Panc1 (cell line): ENCODE data around the gene HES4. TPM values are rescaled to one million over a fixed set of nuclear protein-coding genes. Genes with fewer than 3 reads are reported as not detected.

ENCODE experiments used
- ATAC-seq: fragments of 200-7000 bp; cut with Tn5 transposase; 2 replicates; pipeline ENCODE4 v1.9.1; 2020; ENCODE audit warnings: mild to moderate bottlenecking, moderate library complexity
- BruUV-seq: library from RNA; stranded (reverse); fragments of 400-500 nt; replicated peaks from 2 replicates; lab custom pipeline; 2021; lab: Mats Ljungman, UMichigan
- CTCF ChIA-PET: fragments of 300-600 bp; sonication (Branson Sonifier 250); formaldehyde crosslinking; loops from one replicate; lab custom pipeline; 2022; ENCODE audit warnings: antibody characterized with exemption; lab: Charles Lee
- POLR2A ChIA-PET: fragments of 300-600 bp; sonication (Branson Sonifier 250); formaldehyde crosslinking; loops from one replicate; lab custom pipeline; 2022; ENCODE audit warnings: antibody characterized with exemption; lab: Charles Lee
- DNase-seq: peaks from one replicate; pipeline ENCODE4 v3.0.0-alpha.2; 2010; ENCODE audit warnings: low read depth, low spot score
- H3K27ac ChIP-seq: 2 replicates; pipeline ENCODE4 v1.5.1; 2011; ENCODE audit warnings: mild to moderate bottlenecking, low read length, inconsistent platforms
- H3K27me3 ChIP-seq: fragments of 200-500 bp; sonication (Bioruptor generic); 2 replicates; pipeline ENCODE4 v1.6.0; 2014; ENCODE audit warnings: low read length, inconsistent platforms; ENCODE audit not compliant: control insufficient read depth, insufficient read depth
- H3K36me3 ChIP-seq: fragments of 200-500 bp; sonication (Bioruptor generic); 2 replicates; pipeline ENCODE4 v1.5.1; 2014; ENCODE audit warnings: inconsistent platforms, mild to moderate bottlenecking, low read length, moderate library complexity; ENCODE audit not compliant: control insufficient read depth, insufficient read depth
- H3K4me1 ChIP-seq: 2 replicates; pipeline ENCODE4 v1.5.1; 2011; ENCODE audit warnings: inconsistent platforms, mild to moderate bottlenecking, low read length, moderate library complexity; ENCODE audit not compliant: control insufficient read depth, insufficient read depth
- H3K4me3 ChIP-seq, 2 experiments: 2 replicates each; pipeline ENCODE4 v1.5.1; 2011 to 2012; ENCODE audit warnings: low read depth in 2 of 2, low read length in 2 of 2, mild to moderate bottlenecking in 2 of 2, inconsistent platforms in 1 of 2, moderate library complexity in 1 of 2
- H3K9me3 ChIP-seq: fragments of 200-500 bp; sonication (Bioruptor generic); 2 replicates; pipeline ENCODE4 v1.5.1; 2014; ENCODE audit warnings: low read depth, mild to moderate bottlenecking, inconsistent platforms, low read length, moderate library complexity; ENCODE audit not compliant: control insufficient read depth, insufficient read depth
- POLR2AphosphoS5 ChIP-seq: IDR thresholded peaks from 2 replicates; pipeline ENCODE4 v1.6.1; 2012; ENCODE audit warnings: mild to moderate bottlenecking, low read depth, low read length, moderate library complexity
- SIN3A ChIP-seq: IDR thresholded peaks from 2 replicates; pipeline ENCODE4 v1.6.1; 2012; ENCODE audit warnings: low read depth, mild to moderate bottlenecking, low read length, moderate library complexity, borderline replicate concordance; ENCODE audit not compliant: insufficient read depth
- TCF7L2 ChIP-seq: IDR thresholded peaks from 2 replicates; pipeline ENCODE4 v1.6.1; 2011; ENCODE audit warnings: mild to moderate bottlenecking, low read depth, low read length, inconsistent platforms
- in situ Hi-C: cut with HindIII; loops from 2 replicates; pipeline ENCODE4 v1.10.0; 2016; ENCODE audit warnings: low sequenced_read_pairs, low pct_unique_long_range_greater_than_20kb
- intact Hi-C: fragments of 100-400 bp; cut with micrococcal nuclease; formaldehyde crosslinking; loops from one replicate; pipeline ENCODE4 v1.10.0; 2022; ENCODE audit not compliant: unreplicated experiment
- total RNA-seq: library from RNA; stranded (reverse); gene quantifications from one replicate; pipeline ENCODE4 v1.2.1, GENCODE V29; 2021; ENCODE audit not compliant: unreplicated experiment
- TF ChIP-seq, protein P1 (sequence below), 2 experiments: IDR thresholded peaks; 2 replicates each; pipeline ENCODE4 v1.6.1; 2011 to 2012; ENCODE audit warnings: low read depth in 2 of 2, control low read depth in 1 of 2, low read length in 1 of 2, mild to moderate bottlenecking in 1 of 2, moderate library complexity in 1 of 2; ENCODE audit not compliant: insufficient read depth in 1 of 2
- TF ChIP-seq, protein P2 (sequence below): fragments of 450-650 bp; IDR thresholded peaks from 2 replicates; pipeline ENCODE4 v1.5.1; 2017; ENCODE audit warnings: mild to moderate bottlenecking

HES4 gene
- total RNA-seq, 1 experiment from 2014 or later: 74.2 TPM

DNA sequence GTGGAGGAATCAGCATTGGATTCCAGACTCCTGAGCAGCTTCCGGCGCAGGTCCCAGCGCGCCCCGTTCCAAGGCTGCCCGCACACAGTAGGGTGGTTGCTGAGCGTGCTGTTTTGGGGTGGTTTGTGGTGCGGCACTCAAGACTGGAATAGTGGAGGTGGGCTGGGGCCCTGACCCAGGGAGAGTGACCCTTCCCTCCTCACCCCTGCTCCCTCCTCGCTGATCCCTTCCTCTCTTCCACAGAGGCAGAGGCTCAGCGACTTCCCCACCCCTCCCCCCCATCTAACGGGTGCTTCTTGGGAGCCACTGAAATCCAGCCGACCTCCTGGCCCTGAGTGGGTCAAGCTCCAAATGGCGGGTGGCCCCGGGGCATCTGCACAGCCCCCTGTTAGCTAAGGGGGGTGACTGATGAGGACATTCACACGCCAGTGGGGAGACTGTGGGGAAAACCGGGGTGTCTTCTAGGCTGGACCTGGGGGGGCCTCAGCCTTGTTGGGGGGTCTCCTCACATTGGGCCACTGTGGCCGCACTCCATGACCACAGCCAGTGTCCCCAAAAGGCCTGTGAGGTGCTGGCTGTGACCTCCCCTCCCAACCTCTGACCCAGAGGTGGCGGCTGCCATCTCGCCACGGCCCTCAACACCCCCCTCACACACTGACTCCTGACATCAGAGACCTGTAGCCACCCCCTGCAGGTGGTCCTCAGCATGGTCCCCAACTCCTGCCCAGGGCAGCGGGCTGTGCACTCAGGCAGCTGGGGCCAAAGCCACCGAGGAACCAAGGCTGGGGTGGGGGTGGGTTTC lies 3.9 kb upstream of the HES4 start:
- CTCF ChIA-PET: no interaction called here
- Histone ChIP-seq H3K9me3 (no peaks in the 10 kb centered on the region), H3K27me3 (no peaks in the 10 kb centered on the region), H3K4me1 (peaks cover 24% of the 10 kb centered on the region), H3K27ac (no peak overlapping the region), H3K4me3 (no peak overlapping the region), H3K36me3 (no peaks in the 10 kb centered on the region; the same call in 1 of the 2 replicates)
- in situ Hi-C loops (no loop called here), intact Hi-C loops (no loop called here)
- BruUV-seq: no TSS peak
- ATAC-seq (no peak), DNase-seq (no peak)
- POLR2A ChIA-PET: no interaction called here
- TF ChIP-seq TCF7L2: no peak
- no peak for TF ChIP-seq SIN3A
- TF ChIP-seq, protein P1, sequence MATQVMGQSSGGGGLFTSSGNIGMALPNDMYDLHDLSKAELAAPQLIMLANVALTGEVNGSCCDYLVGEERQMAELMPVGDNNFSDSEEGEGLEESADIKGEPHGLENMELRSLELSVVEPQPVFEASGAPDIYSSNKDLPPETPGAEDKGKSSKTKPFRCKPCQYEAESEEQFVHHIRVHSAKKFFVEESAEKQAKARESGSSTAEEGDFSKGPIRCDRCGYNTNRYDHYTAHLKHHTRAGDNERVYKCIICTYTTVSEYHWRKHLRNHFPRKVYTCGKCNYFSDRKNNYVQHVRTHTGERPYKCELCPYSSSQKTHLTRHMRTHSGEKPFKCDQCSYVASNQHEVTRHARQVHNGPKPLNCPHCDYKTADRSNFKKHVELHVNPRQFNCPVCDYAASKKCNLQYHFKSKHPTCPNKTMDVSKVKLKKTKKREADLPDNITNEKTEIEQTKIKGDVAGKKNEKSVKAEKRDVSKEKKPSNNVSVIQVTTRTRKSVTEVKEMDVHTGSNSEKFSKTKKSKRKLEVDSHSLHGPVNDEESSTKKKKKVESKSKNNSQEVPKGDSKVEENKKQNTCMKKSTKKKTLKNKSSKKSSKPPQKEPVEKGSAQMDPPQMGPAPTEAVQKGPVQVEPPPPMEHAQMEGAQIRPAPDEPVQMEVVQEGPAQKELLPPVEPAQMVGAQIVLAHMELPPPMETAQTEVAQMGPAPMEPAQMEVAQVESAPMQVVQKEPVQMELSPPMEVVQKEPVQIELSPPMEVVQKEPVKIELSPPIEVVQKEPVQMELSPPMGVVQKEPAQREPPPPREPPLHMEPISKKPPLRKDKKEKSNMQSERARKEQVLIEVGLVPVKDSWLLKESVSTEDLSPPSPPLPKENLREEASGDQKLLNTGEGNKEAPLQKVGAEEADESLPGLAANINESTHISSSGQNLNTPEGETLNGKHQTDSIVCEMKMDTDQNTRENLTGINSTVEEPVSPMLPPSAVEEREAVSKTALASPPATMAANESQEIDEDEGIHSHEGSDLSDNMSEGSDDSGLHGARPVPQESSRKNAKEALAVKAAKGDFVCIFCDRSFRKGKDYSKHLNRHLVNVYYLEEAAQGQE (IDR thresholded peaks at IDR 0.05; ENCODE audit: insufficient read depth in 1 of 2, low read depth in 2 of 2, low read length in 1 of 2): no peak
- TF ChIP-seq POLR2AphosphoS5: no peak
- TF ChIP-seq, protein P2, sequence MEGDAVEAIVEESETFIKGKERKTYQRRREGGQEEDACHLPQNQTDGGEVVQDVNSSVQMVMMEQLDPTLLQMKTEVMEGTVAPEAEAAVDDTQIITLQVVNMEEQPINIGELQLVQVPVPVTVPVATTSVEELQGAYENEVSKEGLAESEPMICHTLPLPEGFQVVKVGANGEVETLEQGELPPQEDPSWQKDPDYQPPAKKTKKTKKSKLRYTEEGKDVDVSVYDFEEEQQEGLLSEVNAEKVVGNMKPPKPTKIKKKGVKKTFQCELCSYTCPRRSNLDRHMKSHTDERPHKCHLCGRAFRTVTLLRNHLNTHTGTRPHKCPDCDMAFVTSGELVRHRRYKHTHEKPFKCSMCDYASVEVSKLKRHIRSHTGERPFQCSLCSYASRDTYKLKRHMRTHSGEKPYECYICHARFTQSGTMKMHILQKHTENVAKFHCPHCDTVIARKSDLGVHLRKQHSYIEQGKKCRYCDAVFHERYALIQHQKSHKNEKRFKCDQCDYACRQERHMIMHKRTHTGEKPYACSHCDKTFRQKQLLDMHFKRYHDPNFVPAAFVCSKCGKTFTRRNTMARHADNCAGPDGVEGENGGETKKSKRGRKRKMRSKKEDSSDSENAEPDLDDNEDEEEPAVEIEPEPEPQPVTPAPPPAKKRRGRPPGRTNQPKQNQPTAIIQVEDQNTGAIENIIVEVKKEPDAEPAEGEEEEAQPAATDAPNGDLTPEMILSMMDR: no peak

DNA sequence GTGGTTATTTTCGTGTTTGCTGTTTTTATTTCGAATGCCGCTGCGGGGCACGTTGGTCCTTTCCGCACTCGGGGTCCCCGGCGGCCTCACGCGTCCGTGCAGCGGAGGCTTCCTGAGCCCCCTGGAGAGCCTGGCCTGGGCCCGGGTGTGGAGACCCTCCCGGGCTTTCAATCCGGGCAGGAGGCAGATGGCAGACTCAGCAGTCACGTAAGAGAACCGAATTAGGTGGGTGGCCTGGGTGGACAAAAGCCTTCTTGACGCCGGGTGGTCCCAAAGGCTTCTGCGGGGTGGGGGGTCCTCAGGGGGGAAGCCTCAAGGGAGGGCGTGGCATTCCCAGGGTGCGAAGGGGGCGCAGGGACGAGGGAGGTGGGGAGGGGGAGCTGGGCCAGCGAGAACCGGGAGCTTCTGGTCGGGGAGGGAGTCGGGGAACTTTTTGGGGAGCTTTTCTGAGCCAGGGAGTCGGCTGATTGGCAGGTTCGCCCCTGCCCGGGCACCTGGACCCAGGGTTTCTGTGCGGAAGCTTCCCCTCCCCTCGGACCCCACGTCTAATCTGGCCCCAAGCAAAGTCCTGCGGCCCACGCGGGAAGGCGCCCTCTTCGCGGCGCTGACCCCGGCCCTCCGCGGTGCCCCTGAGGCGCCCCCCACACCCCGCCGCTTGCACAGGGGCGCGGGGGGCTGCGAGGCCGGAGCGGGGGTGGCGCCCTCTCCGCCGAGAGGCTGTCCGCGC lies 1.3 kb upstream of the HES4 start:
- POLR2A ChIA-PET: interaction anchor here (0.7 to 0.8 kb wide), 2 partner anchors 13 to 316 kb away, joined by 3 to 8 read pairs; partner anchors contain the start of gene ISG15
- ATAC-seq (no peak), DNase-seq (no peak)
- TF ChIP-seq TCF7L2 (no peak), SIN3A (no peak), POLR2AphosphoS5 (peak; percentile 32; the same call in 1 of the 2 replicates)
- TF ChIP-seq, protein P1 (IDR thresholded peaks at IDR 0.05; ENCODE audit: insufficient read depth in 1 of 2, low read depth in 2 of 2, low read length in 1 of 2): no peak
- TF ChIP-seq, protein P2: no peak
- TSS peak; percentile 89 for BruUV-seq
- no peaks in the 10 kb centered on the region for H3K27me3 ChIP-seq
- CTCF ChIA-PET: interaction anchor here (0.6 to 1.2 kb wide), 3 partner anchors 14 to 39 kb away, joined by 4 to 11 read pairs (median 7); no protein-coding TSS in a partner anchor
- H3K27ac ChIP-seq: peak overlapping the region; percentile 80
- intact Hi-C loops: no loop called here
- peak overlapping the region; percentile 56 to 65 for H3K4me3 ChIP-seq
- in situ Hi-C loops: no loop called here
- no peaks in the 10 kb centered on the region for H3K9me3 ChIP-seq
- peaks cover 35% of the 10 kb centered on the region for H3K4me1 ChIP-seq
- H3K36me3 ChIP-seq: no peaks in the 10 kb centered on the region; the same call in 1 of the 2 replicates
